ENCODE measurements around the gene CEMIP2.

CEMIP2 gene

GRCh38 chr9:71746023-71746757, 22.1 kb downstream of the CEMIP2 start:
- DNase-seq = no peak

GRCh38 chr9:71744754-71745521, 23.4 kb downstream of the CEMIP2 start:
- DNase-seq = no peak

GRCh38 chr9:71743882-71744281, 24.4 kb downstream of the CEMIP2 start:
- no peak for DNase-seq

- no peak for DNase-seq
Observed at GRCh38 chr9:71743217-71743705, 25.1 kb downstream of the CEMIP2 start.

GRCh38 chr9:71742703-71743102, 25.6 kb downstream of the CEMIP2 start:
- DNase-seq = no peak

- no peak for DNase-seq
Observed at GRCh38 chr9:71741926-71742648, 26.2 kb downstream of the CEMIP2 start.

GRCh38 chr9:71740199-71740598, 28.1 kb downstream of the CEMIP2 start:
- no peak for DNase-seq

- no peak for DNase-seq
Observed at GRCh38 chr9:71737455-71737854, 30.9 kb downstream of the CEMIP2 start.

- DNase-seq = no peak
Observed at GRCh38 chr9:71736236-71736635, 32.1 kb downstream of the CEMIP2 start.

- DNase-seq = no peak
Observed at GRCh38 chr9:71734950-71735349, 33.4 kb downstream of the CEMIP2 start.

- DNase-seq = no peak
Observed at GRCh38 chr9:71733176-71733575, 35.1 kb downstream of the CEMIP2 start.

- DNase-seq = no peak
Observed at GRCh38 chr9:71729816-71730526, 38.3 kb downstream of the CEMIP2 start.

GRCh38 chr9:71726723-71727122, 41.6 kb downstream of the CEMIP2 start:
- no peak for DNase-seq

- no peak for DNase-seq
Observed at GRCh38 chr9:71725590-71726338, 42.5 kb downstream of the CEMIP2 start.

- no peak for DNase-seq
Observed at GRCh38 chr9:71721855-71722254, 46.5 kb downstream of the CEMIP2 start.

GRCh38 chr9:71719562-71719961, 48.8 kb downstream of the CEMIP2 start:
- DNase-seq = no peak

GRCh38 chr9:71719088-71719487, 49.2 kb downstream of the CEMIP2 start:
- no peak for DNase-seq

- no peak for DNase-seq
Observed at GRCh38 chr9:71716138-71716909, 52.0 kb downstream of the CEMIP2 start.

- no peak for DNase-seq
Observed at GRCh38 chr9:71710856-71711255, 57.5 kb downstream of the CEMIP2 start.

- no peak for DNase-seq
Observed at GRCh38 chr9:71710201-71710600, 58.1 kb downstream of the CEMIP2 start.

GRCh38 chr9:71709384-71709783, 58.9 kb downstream of the CEMIP2 start:
- DNase-seq = no peak

Measured in MV-4-11 (cell line).